SK-N-SH (cell line): ENCODE results near the gene SPSB1.

Source experiments
- CTCF ChIP-seq: fragments of 200-600 bp; sonication (generic); IDR thresholded peaks from 2 replicates; pipeline ENCODE4 v1.6.1; 2017; ENCODE audit warnings: antibody characterized with exemption, mild to moderate bottlenecking, moderate library complexity
- EZH2phosphoT487 ChIP-seq: fragments of 200-600 bp; sonication (generic); IDR thresholded peaks from 2 replicates; pipeline ENCODE4 v1.6.1; 2017; ENCODE audit warnings: low read depth, mixed run types, mild to moderate bottlenecking, antibody characterized with exemption, moderate library complexity, borderline replicate concordance
- FOXJ3 ChIP-seq: sonication (generic); formaldehyde crosslinking; IDR thresholded peaks from 2 replicates; pipeline ENCODE4 v1.5.1; 2020; ENCODE audit warnings: mild to moderate bottlenecking, missing genetic modification reagents
- MAX ChIP-seq: IDR thresholded peaks from 2 replicates; pipeline ENCODE4 v1.4.0; 2012; ENCODE audit warnings: low read depth
- POLR2AphosphoS5 ChIP-seq: IDR thresholded peaks from 2 replicates; pipeline ENCODE4 v1.6.1; 2012; ENCODE audit warnings: low read depth, low read length
- RAD21 ChIP-seq: IDR thresholded peaks from 2 replicates; pipeline ENCODE4 v1.6.1; 2012; ENCODE audit warnings: mild to moderate bottlenecking, low read length
- REST ChIP-seq: IDR thresholded peaks from 2 replicates; pipeline ENCODE4 v1.6.1; 2012; ENCODE audit warnings: mild to moderate bottlenecking, low read depth, low read length, moderate library complexity
- SMC3 ChIP-seq: IDR thresholded peaks from 2 replicates; pipeline ENCODE4 v1.6.1; 2012; ENCODE audit warnings: low read depth, low read length, improper control_type of control experiment
- USF1 ChIP-seq: IDR thresholded peaks from 2 replicates; pipeline ENCODE4 v1.4.0; 2012; ENCODE audit warnings: low read depth, borderline replicate concordance
- YY1 ChIP-seq: IDR thresholded peaks from 2 replicates; pipeline ENCODE4 v1.4.0; 2012; ENCODE audit warnings: low read depth, mild to moderate bottlenecking

DNA sequence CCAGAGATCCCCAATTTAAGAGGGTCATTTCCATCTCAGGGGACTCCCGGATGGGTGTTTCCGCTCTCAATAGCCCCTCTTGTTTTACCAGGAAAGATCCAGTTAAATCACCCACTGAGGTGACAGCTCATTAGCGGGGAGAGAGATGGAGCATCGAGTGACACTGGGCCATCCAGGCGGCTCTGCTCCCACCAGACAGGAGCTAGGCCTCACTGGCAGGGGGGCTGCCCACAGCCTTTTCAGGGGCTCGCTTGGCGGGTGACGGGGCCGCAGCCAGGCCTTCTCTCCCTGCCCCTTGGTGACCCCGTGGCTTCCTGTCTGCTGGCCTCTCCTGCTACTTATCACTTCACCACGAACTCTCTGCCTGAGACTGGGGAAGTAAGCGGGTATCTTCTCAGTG is 26.7 kb upstream of the SPSB1 start:
- no peak for TF ChIP-seq POLR2AphosphoS5
- TF ChIP-seq REST: no peak
- TF ChIP-seq CTCF: no peak
- no peak for TF ChIP-seq USF1
- no peak for TF ChIP-seq SMC3
- no peak for TF ChIP-seq YY1
- TF ChIP-seq EZH2phosphoT487: no peak
- no peak for TF ChIP-seq RAD21
- no peak for TF ChIP-seq FOXJ3 (CRISPR knock-in tag)
- no peak for TF ChIP-seq MAX
